ENCODE results near the gene FAM107B.

- TF ChIP-seq CTCF (conservative IDR thresholded peaks at IDR 0.05) (no peak), EZH2 (IDR thresholded peaks at IDR 0.05; ENCODE audit: low read depth) (no peak)
Measured at GRCh38 chr10:14507781-14508180, 266.9 kb downstream of the FAM107B start.

Data from PC-9 (cell line).